Nephron progenitor cell (in vitro differentiated cells): Measurements from ENCODE around the gene TLCD3B.

Experiments
- DNase-seq: peaks from one replicate; pipeline ENCODE4 v3.0.0; 2021
- H3K27ac Mint-ChIP-seq: 2 replicates; pipeline ENCODE4 v1.8.0; 2021; ENCODE audit warnings: mild to moderate bottlenecking, moderate library complexity, mixed read lengths
- H3K27me3 Mint-ChIP-seq: 2 replicates; pipeline ENCODE4 v1.8.0; 2021; ENCODE audit warnings: mild to moderate bottlenecking, low read depth, mixed read lengths; ENCODE audit not compliant: poor library complexity
- H3K36me3 Mint-ChIP-seq: 2 replicates; pipeline ENCODE4 v1.8.0; 2021; ENCODE audit warnings: low read depth, mixed read lengths
- H3K4me1 Mint-ChIP-seq: 2 replicates; pipeline ENCODE4 v1.8.0; 2021; ENCODE audit warnings: mixed read lengths
- H3K4me3 Mint-ChIP-seq: 2 replicates; pipeline ENCODE4 v1.8.0; 2021; ENCODE audit warnings: mild to moderate bottlenecking, moderate library complexity, mixed read lengths
- H3K9me3 Mint-ChIP-seq: 2 replicates; pipeline ENCODE4 v1.8.0; 2021; ENCODE audit warnings: mild to moderate bottlenecking, moderate library complexity, mixed read lengths
- CTCF ChIP-seq: fragments of 200-600 bp; sonication (generic); IDR thresholded peaks from 2 replicates; pipeline ENCODE4 v1.5.0; 2021; ENCODE audit warnings: antibody characterized with exemption

Gene TLCD3B

GRCh38 chr16:29975811-29976511, 55.1 kb downstream of the TLCD3B start:
- H3K4me1 Mint-ChIP-seq, result peaks cover 35% of the 10 kb centered on the region
- DNase-seq, result no peak
- H3K36me3 Mint-ChIP-seq, result peaks cover 49% of the 10 kb centered on the region
- TF ChIP-seq CTCF, result no peak
- H3K27me3 Mint-ChIP-seq, result peaks cover 8% of the 10 kb centered on the region
- H3K4me3 Mint-ChIP-seq, result peak overlapping the region; percentile 97
- peak overlapping the region; percentile 78 for H3K27ac Mint-ChIP-seq
- H3K9me3 Mint-ChIP-seq, result peaks cover 17% of the 10 kb centered on the region

GRCh38 chr16:29975134-29975538, 55.9 kb downstream of the TLCD3B start:
- Mint-ChIP-seq H3K4me1 (peaks cover 35% of the 10 kb centered on the region), H3K9me3 (peaks cover 17% of the 10 kb centered on the region), H3K27ac (peak overlapping the region; percentile 62), H3K36me3 (peaks cover 49% of the 10 kb centered on the region), H3K27me3 (peaks cover 8% of the 10 kb centered on the region), H3K4me3 (peak overlapping the region; percentile 97)
- no peak for TF ChIP-seq CTCF
- no peak for DNase-seq
